Smooth muscle cell (in vitro differentiated cells): ENCODE results near the gene GJB2. TPM values are rescaled to one million over a fixed set of nuclear protein-coding genes. Genes with fewer than 3 reads are reported as not detected.
A peak's percentile ranks its signal among the peaks of the same experiment; 100 is the strongest.

Experiments
- DNase-seq: peaks from one replicate; lab custom pipeline; 2025; ENCODE audit not compliant: unreplicated experiment; lab: John Stamatoyannopoulos, UW
- H2AFZ ChIP-seq: fragments of 200-600 bp; sonication (generic); 2 replicates; pipeline ENCODE4 v1.6.0; 2016; ENCODE audit warnings: antibody characterized with exemption, low read depth, mild to moderate bottlenecking
- H3F3A ChIP-seq: fragments of 200-600 bp; sonication (generic); 2 replicates; pipeline ENCODE4 v1.6.0; 2017; ENCODE audit warnings: antibody characterized with exemption, low read depth
- H3K27ac ChIP-seq: fragments of 200-600 bp; sonication (generic); 2 replicates; pipeline ENCODE4 v1.5.1; 2016; ENCODE audit warnings: low read depth, mild to moderate bottlenecking
- H3K27me3 ChIP-seq: fragments of 200-600 bp; sonication (generic); 2 replicates; pipeline ENCODE4 v1.6.1; 2016; ENCODE audit warnings: low read depth, mild to moderate bottlenecking
- H3K36me3 ChIP-seq: fragments of 200-600 bp; sonication (generic); 2 replicates; pipeline ENCODE4 v1.5.1; 2016; ENCODE audit warnings: low read depth
- H3K4me1 ChIP-seq: fragments of 200-600 bp; sonication (generic); 2 replicates; pipeline ENCODE4 v1.5.1; 2016; ENCODE audit warnings: low read depth
- H3K4me2 ChIP-seq: fragments of 200-600 bp; sonication (generic); 2 replicates; pipeline ENCODE4 v1.6.0; 2016; ENCODE audit warnings: mild to moderate bottlenecking
- H3K4me3 ChIP-seq: fragments of 200-600 bp; sonication (generic); 2 replicates; pipeline ENCODE4 v1.5.1; 2016; ENCODE audit warnings: mild to moderate bottlenecking
- H3K79me2 ChIP-seq: fragments of 200-600 bp; sonication (generic); 2 replicates; pipeline ENCODE4 v1.6.0; 2016; ENCODE audit warnings: low read depth, mild to moderate bottlenecking
- H3K9ac ChIP-seq: fragments of 200-600 bp; sonication (generic); 2 replicates; pipeline ENCODE4 v1.6.0; 2016; ENCODE audit warnings: low read depth
- H3K9me3 ChIP-seq: fragments of 200-600 bp; sonication (generic); replicated peaks from 2 replicates; pipeline ENCODE4 v1.5.1; 2016; ENCODE audit warnings: low read depth
- H4K20me1 ChIP-seq: fragments of 200-600 bp; sonication (generic); 2 replicates; pipeline ENCODE4 v1.6.0; 2016; ENCODE audit warnings: low read depth
- CTCF ChIP-seq: fragments of 200-600 bp; sonication (generic); IDR thresholded peaks from 2 replicates; pipeline ENCODE4 v1.5.1; 2017; ENCODE audit warnings: borderline replicate concordance, mild to moderate bottlenecking, antibody characterized with exemption; ENCODE audit not compliant: insufficient read depth, poor library complexity, severe bottlenecking
- WGBS: methylation state at CpG from one replicate; pipeline ENCODE4 v1.1.7; 2016; ENCODE audit warnings: low lambda C conversion rate; 5-methylcytosine and 5-hydroxymethylcytosine counted together
- polyA plus RNA-seq: library from polyadenylated mRNA; unstranded; fragments of >200 nt; fragmentation: Nextera tagmentation; extraction: Ambion mirVana; gene quantifications from 2 replicates; pipeline ENCODE4 v1.2.1, GENCODE V29; 2016
- total RNA-seq: library from RNA; depleted of rRNA; stranded (reverse); fragments of >200 nt; gene quantifications from 2 replicates; pipeline ENCODE4 v1.2.3, GENCODE V29; 2014

The GJB2 gene
- total RNA-seq: 101 and 115 TPM in 2 replicates
- 42.9 and 83.7 TPM in 2 replicates for polyA plus RNA-seq

GRCh38 chr13:20192836-20193161 is at the start of gene GJB2:
Gene GJB2, minus strand, starts transcription at chr13:20192938. Its CDS starts 3,357 bp downstream, at chr13:20189581.
- H3K4me1 ChIP-seq: peaks cover 27% of the 10 kb centered on the region
- no peaks in the 10 kb centered on the region for H4K20me1 ChIP-seq
- H3K79me2 ChIP-seq: no peaks in the 10 kb centered on the region
- H3K4me3 ChIP-seq: peak within 1 kb of the TSS; percentile 64
- H2AFZ ChIP-seq: peak within 1 kb of the TSS; percentile 79
- no peaks in the 10 kb centered on the region for H3K36me3 ChIP-seq
- no peak for DNase-seq
- no peak for TF ChIP-seq CTCF
- no peak within 1 kb of the TSS for H3K9ac ChIP-seq
- peaks cover 6% of the 10 kb centered on the region for H3F3A ChIP-seq
- peaks cover 42% of the 10 kb centered on the region for H3K27me3 ChIP-seq
- H3K27ac ChIP-seq: no peak within 1 kb of the TSS
- H3K4me2 ChIP-seq: peak within 1 kb of the TSS; percentile 98
- no peaks in the 10 kb centered on the region for H3K9me3 ChIP-seq
- 20% methylated on average over 1 of the region's 39 CpGs for WGBS

- Histone ChIP-seq H3K9ac (no peak overlapping the region), H4K20me1 (no peaks in the 10 kb centered on the region), H3K27ac (no peak overlapping the region), H3K4me1 (no peaks in the 10 kb centered on the region), H3K4me3 (no peak overlapping the region), H2AFZ (no peak overlapping the region), H3K9me3 (no peaks in the 10 kb centered on the region), H3K79me2 (no peaks in the 10 kb centered on the region), H3K4me2 (no peak overlapping the region), H3F3A (no peaks in the 10 kb centered on the region), H3K27me3 (peaks cover 12% of the 10 kb centered on the region), H3K36me3 (no peaks in the 10 kb centered on the region)
- no peak for DNase-seq
- no peak for TF ChIP-seq CTCF
- 84% methylated on average over 2 of the region's 2 CpGs for WGBS
Observed at GRCh38 chr13:20241593-20241992, 48.9 kb upstream of the GJB2 start.

- no peaks in the 10 kb centered on the region for H3K9me3 ChIP-seq
- no peak overlapping the region for H3K27ac ChIP-seq
- no peaks in the 10 kb centered on the region for H3K79me2 ChIP-seq
- H3K4me2 ChIP-seq: no peak overlapping the region
- no peak overlapping the region for H3K9ac ChIP-seq
- H2AFZ ChIP-seq: no peak overlapping the region
- WGBS: 91% methylated on average over 6 of the region's 6 CpGs
- peaks cover 17% of the 10 kb centered on the region for H3K27me3 ChIP-seq
- no peaks in the 10 kb centered on the region for H3F3A ChIP-seq
- H4K20me1 ChIP-seq: no peaks in the 10 kb centered on the region
- H3K4me3 ChIP-seq: no peak overlapping the region
- H3K36me3 ChIP-seq: no peaks in the 10 kb centered on the region
- DNase-seq: no peak
- no peak for TF ChIP-seq CTCF
- H3K4me1 ChIP-seq: no peaks in the 10 kb centered on the region
Observed at GRCh38 chr13:20239748-20240147, 47.0 kb upstream of the GJB2 start.

GRCh38 chr13:20232556-20233277 is 40.0 kb upstream of the GJB2 start:
- Histone ChIP-seq H3K9me3 (no peaks in the 10 kb centered on the region), H3K27me3 (peaks cover 67% of the 10 kb centered on the region), H3K4me2 (peak overlapping the region; percentile 84), H2AFZ (no peak overlapping the region), H4K20me1 (no peaks in the 10 kb centered on the region), H3K79me2 (no peaks in the 10 kb centered on the region), H3K27ac (no peak overlapping the region), H3K9ac (no peak overlapping the region), H3K4me3 (peak overlapping the region; percentile 50), H3F3A (no peaks in the 10 kb centered on the region), H3K4me1 (peaks cover 6% of the 10 kb centered on the region), H3K36me3 (no peaks in the 10 kb centered on the region)
- TF ChIP-seq CTCF: no peak
- WGBS: 47% methylated on average over 23 of the region's 25 CpGs
- no peak for DNase-seq
